Measurements from ENCODE around the gene PDE1C.

PDE1C gene

GRCh38 chr7:32108651-32109050, 38.4 kb upstream of the PDE1C start:
- TF ChIP-seq, protein P1, sequence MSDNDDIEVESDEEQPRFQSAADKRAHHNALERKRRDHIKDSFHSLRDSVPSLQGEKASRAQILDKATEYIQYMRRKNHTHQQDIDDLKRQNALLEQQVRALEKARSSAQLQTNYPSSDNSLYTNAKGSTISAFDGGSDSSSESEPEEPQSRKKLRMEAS (IDR thresholded peaks at IDR 0.05; ENCODE audit: low read depth, low read length) = no peak
- TF ChIP-seq POLR2A (IDR thresholded peaks at IDR 0.05; ENCODE audit: extremely low read depth, insufficient read length) (no peak), MYC (IDR thresholded peaks at IDR 0.05; ENCODE audit: low read depth, low read length) (no peak)
- TF ChIP-seq, protein P2, sequence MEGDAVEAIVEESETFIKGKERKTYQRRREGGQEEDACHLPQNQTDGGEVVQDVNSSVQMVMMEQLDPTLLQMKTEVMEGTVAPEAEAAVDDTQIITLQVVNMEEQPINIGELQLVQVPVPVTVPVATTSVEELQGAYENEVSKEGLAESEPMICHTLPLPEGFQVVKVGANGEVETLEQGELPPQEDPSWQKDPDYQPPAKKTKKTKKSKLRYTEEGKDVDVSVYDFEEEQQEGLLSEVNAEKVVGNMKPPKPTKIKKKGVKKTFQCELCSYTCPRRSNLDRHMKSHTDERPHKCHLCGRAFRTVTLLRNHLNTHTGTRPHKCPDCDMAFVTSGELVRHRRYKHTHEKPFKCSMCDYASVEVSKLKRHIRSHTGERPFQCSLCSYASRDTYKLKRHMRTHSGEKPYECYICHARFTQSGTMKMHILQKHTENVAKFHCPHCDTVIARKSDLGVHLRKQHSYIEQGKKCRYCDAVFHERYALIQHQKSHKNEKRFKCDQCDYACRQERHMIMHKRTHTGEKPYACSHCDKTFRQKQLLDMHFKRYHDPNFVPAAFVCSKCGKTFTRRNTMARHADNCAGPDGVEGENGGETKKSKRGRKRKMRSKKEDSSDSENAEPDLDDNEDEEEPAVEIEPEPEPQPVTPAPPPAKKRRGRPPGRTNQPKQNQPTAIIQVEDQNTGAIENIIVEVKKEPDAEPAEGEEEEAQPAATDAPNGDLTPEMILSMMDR (IDR thresholded peaks at IDR 0.05; ENCODE audit: low read depth, low read length) = no peak
- no peak for DNase-seq (ENCODE audit: low read depth)

GRCh38 chr7:32104766-32105165, 34.6 kb upstream of the PDE1C start:
- TF ChIP-seq, protein P1 (IDR thresholded peaks at IDR 0.05; ENCODE audit: low read depth, low read length) = no peak
- TF ChIP-seq POLR2A (IDR thresholded peaks at IDR 0.05; ENCODE audit: extremely low read depth, insufficient read length) = no peak
- TF ChIP-seq, protein P2 (IDR thresholded peaks at IDR 0.05; ENCODE audit: low read depth, low read length) = no peak
- no peak for TF ChIP-seq MYC (IDR thresholded peaks at IDR 0.05; ENCODE audit: low read depth, low read length)
- no peak overlapping the region for H3K4me3 ChIP-seq (ENCODE audit: low read depth, low read length)
- no peak for DNase-seq (ENCODE audit: low read depth)

More at GRCh38 chr7:32108651-32109050, 38.4 kb upstream of the PDE1C start:
- H3K4me3 ChIP-seq (ENCODE audit: low read depth, low read length) = no peak overlapping the region

- TF ChIP-seq, protein P1 (IDR thresholded peaks at IDR 0.05; ENCODE audit: low read depth, low read length) = no peak
- TF ChIP-seq, protein P2 (IDR thresholded peaks at IDR 0.05; ENCODE audit: low read depth, low read length) = no peak
- no peak for TF ChIP-seq POLR2A (IDR thresholded peaks at IDR 0.05; ENCODE audit: extremely low read depth, insufficient read length)
- TF ChIP-seq MYC (IDR thresholded peaks at IDR 0.05; ENCODE audit: low read depth, low read length) = no peak
- DNase-seq (ENCODE audit: low read depth) = no peak
Observed at GRCh38 chr7:32103361-32103760, 33.2 kb upstream of the PDE1C start.

GRCh38 chr7:32102432-32102873, 32.2 kb upstream of the PDE1C start:
- H3K4me3 ChIP-seq (ENCODE audit: low read depth, low read length) = no peak overlapping the region
- no peak for DNase-seq (ENCODE audit: low read depth)
- TF ChIP-seq, protein P1 (IDR thresholded peaks at IDR 0.05; ENCODE audit: low read depth, low read length) = no peak
- TF ChIP-seq MYC (IDR thresholded peaks at IDR 0.05; ENCODE audit: low read depth, low read length) = no peak
- TF ChIP-seq, protein P2 (IDR thresholded peaks at IDR 0.05; ENCODE audit: low read depth, low read length) = no peak

More at GRCh38 chr7:32103361-32103760, 33.2 kb upstream of the PDE1C start:
- H3K4me3 ChIP-seq (ENCODE audit: low read depth, low read length) = no peak overlapping the region

DNA sequence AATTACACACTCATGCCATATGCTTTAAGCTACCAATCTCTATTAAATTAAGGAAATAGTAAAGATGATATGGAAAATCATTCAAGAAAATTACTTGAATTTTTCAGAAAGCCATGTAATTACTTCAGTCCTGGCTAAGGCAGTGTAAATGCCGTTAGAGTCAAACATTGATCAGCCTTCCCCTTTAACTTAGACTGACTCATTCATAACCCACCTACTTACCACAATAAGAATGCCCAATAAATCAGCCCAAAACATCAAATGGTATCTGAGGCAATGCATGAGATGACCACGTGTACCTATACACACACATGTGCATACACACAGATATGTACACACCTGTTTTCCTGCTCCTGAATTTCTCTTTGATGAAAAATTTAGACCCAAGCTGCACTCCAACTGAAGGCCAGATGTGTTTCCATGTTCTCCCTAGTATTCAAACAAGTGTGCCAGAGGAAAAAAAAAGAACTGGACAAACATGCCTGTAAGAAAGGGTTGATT, 30.2 kb upstream of the PDE1C start:
- no peak overlapping the region for H3K4me3 ChIP-seq (ENCODE audit: low read depth, low read length)
- TF ChIP-seq, protein P2 (IDR thresholded peaks at IDR 0.05; ENCODE audit: low read depth, low read length) = no peak
- TF ChIP-seq, protein P1 (IDR thresholded peaks at IDR 0.05; ENCODE audit: low read depth, low read length) = no peak
- TF ChIP-seq MYC (IDR thresholded peaks at IDR 0.05; ENCODE audit: low read depth, low read length) = no peak
- TF ChIP-seq POLR2A (IDR thresholded peaks at IDR 0.05; ENCODE audit: extremely low read depth, insufficient read length) = no peak
- no peak for DNase-seq (ENCODE audit: low read depth)

Measured in NB4 (cell line).